DMS 273 treated with DMSO at 0.1 percent for 48 hours (cell line): ENCODE results near the gene BLID.

Source experiments
- DNase-seq: peaks from one replicate; lab custom pipeline; 2025; lab: John Stamatoyannopoulos, UW

BLID gene, protein sequence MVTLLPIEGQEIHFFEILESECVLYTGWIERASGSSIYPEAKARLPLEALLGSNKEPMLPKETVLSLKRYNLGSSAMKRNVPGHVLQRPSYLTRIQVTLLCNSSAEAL

DNA sequence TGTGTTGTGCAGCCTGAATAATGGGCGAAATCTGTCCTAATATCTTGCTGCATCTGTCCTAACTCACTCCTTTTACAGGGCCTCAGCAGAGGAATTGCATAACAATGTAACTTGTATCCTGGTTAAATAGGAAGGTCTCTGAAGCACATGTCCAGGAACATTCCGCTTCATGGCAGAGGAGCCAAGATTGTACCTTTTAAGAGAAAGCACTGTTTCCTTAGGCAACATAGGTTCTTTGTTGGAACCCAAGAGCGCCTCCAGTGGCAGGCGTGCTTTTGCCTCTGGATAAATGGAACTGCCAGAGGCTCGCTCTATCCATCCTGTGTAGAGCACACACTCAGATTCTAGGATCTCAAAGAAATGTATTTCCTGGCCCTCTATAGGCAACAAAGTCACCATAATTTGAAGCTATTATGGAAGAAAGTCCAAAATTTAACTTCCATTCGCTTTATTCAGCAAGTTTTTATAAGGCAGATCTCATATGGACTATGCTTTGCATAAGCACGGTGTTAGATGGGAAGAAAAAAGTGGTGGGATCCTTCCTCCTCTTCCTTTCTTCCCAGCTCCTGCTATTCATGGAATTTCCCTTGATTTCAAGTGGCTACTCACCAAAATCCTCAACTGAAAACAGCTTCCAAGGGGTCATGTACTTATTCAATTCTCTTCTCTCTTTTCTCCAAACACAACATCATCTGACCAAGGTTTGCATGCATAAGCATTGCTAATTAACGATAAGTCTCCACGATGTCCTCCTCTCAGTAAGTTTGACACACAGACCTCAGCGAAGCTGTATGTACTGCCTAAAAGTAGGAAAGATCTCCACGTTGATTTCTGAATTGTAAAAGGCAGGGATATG lies at the start of gene BLID:
Gene BLID, minus strand, starts transcription at position 692 of the 856 bp plus-strand sequence. Its CDS starts 293 bp downstream, at position 399.
- DNase-seq, result no peak

DNA sequence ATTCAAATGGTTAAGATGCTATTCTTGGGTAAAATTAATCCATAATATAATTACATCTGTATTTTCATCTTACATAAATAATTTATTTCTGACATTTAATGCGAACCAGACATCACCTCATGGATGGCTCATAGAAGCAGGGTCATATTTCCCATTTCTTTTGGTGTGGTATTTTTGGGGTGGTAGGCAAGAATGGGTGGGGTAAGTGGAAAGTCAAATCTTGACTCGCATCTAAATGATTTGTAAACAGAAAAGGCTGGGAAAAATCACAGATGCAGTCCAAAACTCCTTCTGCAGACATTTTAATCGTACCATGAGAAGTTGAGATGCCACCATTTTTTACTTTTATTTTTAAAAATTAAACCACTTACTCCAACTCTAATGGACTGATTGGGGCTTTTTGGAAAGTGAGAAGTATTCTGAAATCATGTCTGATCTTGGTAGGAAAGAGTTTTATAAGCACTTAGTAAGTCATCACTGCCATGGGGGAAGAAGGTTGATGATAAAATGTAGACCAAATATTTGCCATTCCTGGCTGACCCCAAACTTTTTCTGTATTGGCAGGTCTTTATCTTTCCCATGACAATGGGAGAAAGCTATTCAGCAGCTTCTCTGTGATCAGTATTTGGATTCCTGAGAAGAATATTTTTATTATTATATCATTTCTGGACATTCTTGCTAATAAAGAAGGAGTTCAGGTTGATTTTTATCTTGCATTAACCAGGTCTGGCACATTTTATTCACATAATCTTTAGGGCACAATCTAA lies 47.2 kb upstream of the BLID start:
- no peak for DNase-seq

DNA sequence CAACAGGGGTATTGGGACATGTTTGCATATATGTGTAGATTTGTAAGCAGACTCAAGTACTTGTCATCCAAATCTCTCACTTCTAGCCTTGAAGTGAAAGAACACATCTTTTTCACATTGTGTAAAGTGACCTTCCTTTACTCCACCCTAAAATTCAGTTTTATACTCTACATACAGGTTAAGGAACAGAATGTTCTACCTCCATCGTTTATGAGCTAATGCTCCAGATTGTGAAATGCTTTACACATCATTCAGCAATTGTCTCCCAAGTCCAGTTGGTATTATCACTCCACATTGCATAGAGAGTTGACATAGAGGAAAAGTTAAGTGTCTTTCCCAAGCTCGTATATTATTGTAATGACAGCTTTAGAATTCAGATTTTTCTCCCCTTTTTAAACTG lies 46.1 kb upstream of the BLID start:
- no peak for DNase-seq

DNA sequence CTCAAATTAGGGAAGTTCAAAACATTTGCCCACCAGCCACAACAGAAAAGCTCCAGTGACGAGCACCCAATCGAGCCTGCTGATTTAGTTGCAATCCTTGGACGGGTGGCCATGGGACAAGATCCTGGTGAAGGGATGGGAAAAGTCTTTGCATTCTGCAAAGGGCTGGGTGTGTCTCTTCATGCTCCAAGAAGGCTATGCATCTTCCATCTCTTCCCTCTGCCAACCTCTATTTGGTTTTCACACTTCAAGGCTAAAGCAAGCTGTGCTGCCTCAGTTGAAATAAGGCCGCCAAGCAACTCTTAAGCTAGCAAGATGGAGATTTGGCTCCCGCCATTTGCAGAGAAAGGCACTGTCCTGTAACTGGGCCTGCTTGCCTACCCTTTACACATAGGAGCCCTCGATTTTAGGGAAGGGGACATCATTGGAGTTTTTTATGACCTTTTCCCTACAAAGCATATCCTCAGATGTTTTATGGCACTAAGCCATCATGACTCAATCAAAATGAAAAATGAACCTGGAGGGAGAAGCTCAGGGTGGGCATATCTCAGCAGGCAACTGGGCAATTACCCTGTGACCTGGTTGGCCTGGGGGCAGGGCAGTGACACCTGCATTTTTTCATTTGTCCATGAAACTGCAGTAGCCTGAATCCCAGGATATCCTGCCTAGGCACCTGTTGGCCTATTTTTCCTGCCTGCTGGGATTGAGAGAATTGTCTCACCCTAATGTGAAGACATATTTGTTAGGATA lies 45.0 kb upstream of the BLID start:
- DNase-seq, result no peak

DNA sequence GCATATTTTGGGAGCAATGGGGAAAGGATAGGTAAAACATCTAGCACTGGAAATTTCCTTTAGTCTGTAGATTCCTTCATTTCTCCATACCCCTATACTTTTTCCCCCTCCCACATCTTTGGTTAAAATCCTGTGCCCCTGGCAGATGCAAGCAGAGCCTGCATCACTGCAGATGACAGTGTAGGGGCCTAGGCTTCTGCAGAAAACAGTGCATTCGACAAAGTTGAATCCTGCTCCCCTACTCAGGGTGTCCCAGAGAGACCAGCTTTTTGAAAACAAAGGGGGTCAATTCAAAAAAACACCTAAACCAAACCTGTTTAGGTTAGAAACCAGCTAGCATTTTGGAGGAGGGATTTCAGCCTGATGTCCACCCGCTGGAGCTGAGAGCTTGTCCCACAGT lies 43.8 kb upstream of the BLID start:
- DNase-seq, result no peak

DNA sequence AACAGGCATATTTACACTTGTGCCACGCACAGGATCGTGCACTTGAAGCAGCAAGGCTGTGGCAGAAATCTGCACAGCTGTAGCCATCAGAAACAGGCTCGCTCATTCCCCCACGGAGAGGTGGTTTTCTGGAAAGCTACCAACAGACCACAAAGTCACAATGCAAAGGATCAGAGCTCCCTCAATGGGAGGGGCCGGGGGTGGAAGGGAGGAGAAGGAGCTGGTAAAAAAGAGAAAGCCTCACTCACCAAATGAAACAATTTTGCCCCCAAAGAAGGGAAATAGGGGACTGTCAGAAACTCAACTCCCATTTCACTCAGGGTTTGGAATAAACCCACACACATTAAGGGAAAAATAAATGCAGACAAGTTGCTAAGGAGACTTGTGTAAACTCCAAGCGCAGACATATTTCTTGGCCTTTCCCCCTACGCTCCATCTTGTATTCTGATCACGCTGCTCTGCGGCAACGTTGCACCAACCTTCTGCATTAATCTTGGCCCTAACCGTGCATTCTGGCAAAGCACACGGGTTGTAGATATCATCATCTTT lies 43.2 kb upstream of the BLID start:
- no peak for DNase-seq

DNA sequence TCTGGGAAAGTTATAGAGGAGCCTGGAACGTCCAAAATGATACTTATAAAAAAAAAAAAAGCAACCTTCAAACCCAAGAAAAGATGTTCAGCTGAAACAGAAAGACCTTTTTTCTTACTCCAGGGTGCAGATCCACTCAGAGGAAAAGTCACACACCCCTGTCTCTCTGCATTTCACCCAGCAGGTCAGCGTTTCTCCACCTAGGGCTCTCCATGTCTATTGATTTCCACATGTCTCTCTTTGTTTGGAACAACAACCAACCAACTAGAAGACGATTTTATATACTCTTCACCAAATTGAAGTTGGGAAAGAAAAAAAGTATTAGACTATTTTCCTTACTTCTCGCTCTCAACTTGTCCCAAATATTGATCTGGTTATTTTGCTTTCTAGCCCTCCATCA lies 42.2 kb upstream of the BLID start:
- DNase-seq, result no peak

DNA sequence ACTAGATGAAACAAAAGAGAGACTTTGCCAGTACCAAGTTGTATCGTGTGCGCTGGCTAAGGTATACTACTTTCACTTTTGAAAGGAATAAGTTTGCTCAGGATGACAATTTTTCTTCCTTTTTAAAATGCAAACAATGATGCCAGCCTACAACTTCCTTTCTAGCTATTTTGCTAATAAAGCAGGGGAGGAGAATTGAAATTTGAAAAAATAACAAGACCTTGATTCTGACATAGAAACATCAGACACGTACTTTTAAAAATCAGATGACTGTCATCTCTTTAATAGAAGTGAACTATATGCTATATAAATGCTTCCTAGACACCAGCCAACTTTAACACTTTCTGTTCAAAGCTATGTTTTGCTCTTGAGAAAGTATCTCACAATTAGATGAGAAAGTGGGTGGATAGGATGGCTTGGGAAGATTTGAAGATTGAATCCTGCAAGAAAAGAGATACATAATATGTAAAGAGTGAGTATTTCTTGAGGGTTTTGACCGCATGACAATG lies 41.7 kb upstream of the BLID start:
- DNase-seq, result no peak

DNA sequence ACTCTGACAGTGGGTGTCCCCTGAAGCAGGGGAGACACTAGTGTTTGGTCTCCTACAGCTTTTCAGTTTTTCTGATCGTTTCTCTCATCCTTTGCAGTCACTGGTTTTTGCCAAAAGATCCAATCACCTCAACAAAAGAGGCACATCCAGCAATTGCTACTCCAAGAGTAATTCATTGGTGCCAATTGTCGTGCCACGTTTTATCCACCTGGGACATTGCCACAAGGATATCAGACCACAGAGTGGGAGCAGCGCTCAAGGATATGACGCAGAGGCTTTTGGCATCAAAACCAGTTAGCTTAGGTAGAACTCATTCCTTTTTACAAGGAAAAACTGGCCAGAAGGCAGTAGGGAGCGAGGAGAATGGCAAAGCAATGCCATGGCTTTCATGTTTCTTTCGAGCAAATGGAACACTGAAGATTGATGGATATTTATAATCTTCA lies 40.9 kb upstream of the BLID start:
- no peak for DNase-seq

DNA sequence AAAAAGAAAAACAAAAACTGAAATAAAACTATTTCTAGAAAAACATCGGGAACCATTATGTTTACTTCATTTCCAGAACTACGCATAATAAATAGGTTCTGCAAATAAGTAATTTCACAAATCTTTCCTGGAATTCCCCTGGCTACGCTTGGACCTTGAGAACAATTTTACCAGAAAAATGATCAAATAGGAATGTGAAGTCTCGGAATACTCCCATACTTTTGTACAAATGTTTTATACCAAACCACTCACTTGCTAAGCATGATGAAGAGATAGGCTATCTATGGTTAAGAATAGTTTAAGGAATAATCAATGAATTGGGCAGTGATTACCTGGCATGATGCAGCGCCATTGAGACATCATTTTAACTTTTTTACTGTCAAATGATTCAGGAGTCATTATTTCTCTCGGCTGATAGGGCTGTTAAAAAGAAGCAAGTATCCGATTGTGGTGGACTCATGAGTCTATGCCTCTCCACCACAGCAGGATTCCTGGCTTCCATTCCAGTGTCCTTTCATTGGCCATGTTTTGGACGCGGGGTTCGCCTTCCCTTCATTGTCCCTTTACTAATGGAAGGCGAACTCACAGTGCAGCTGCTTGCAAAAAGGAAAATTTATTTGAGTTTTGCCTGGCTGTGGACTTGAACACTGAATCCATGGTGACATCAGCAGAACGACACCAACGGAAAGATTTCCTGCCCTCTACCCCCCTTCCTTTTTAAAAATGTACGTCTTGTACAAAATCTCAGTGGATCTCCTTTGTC lies 39.9 kb upstream of the BLID start:
- DNase-seq, result no peak

DNA sequence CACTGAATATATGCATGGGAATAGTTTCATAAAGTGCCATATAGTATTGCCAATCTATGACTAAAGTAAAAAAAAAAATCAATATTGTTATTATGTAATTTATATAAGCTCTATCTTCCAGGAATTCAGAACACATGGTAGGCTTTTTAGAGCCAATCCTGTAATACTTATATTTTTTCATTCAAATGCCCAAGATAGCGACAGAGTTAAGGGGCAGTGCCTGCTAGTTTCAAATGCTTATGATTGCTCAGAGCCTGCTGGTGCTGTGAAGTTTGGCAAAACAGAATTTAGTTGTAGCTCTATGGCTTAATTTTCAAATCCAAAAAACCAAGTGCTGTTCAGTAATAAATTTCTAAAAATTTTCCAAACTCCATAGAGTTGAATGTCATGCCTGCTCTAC lies 39.0 kb upstream of the BLID start:
- no peak for DNase-seq

DNA sequence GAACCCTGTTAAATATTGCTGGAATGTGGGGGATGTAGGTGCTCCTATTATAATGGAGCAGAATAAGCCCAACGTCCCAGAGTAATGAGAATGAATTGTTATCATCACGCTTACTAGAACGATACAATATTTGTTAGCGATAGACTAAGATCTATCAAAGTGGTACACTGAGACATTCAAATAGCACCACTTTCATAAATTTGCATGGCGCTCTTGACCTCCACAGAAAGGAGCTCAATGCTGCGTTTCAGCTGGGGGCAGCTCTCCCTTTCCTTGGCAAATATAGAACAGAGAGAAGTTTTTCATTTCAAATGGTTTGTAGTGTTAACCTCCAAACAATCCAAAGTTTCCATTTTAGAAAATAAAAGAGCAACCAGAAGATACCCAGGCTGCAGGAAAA lies 38.2 kb upstream of the BLID start:
- no peak for DNase-seq

DNA sequence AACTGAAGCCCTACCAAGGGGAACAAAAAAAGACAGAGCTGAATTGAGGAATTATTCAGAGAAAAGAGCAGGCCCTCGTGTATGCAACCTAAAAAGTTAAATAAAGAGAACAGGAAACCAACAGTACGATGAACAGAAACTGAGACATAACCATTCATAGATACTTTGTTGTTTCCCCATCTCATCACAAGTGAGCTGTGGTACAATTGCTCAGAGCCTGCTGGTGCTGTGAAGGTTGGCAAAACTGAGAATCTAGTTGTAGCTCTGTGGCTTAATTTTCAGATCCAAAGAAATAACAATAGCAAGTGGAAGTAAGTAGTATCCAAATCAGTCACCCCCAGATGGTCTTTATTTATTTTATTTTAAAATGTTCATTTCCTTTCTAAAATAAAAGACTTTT lies 37.7 kb upstream of the BLID start:
- no peak for DNase-seq

DNA sequence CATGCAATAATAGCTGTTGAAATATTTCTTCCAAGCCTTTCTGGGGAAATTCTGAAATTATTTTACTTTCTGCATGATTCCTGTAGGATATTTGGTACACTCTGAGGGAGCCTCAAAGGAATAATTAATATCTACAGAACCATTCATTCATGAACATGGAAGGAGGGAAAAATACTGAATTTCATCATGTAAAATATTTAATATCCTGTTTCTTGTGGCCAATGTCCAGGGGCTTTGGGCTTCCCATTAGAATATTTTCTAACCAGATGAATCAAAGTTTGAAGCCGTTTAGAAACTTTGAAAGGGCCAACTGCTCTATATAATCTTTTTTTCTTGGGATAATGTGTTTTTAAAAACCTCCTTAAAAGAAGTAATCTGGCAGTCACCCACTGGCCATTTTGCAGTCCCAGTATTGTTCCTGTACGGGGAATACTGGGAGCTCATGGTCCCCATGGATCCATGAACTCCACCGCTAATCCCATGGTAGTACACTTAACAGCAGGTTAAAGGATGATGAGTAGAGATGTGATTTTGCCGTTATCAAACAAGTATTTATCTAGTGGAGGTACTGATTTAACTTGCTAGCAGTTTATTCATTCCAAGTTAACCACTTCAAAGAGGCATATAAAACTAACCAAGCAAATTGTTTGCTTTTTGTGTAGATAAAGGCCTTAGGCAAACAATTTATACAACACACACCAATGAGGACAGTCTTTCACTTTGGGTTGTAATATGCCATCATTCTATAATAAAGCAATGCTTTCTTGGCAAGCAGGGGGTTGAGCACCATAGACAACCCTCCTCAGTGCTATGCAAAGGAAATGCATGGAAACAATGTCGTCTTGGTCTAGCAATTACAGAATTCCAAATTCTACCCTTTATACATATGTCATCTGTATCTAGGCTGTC lies 34.5 kb upstream of the BLID start:
- DNase-seq, result no peak

DNA sequence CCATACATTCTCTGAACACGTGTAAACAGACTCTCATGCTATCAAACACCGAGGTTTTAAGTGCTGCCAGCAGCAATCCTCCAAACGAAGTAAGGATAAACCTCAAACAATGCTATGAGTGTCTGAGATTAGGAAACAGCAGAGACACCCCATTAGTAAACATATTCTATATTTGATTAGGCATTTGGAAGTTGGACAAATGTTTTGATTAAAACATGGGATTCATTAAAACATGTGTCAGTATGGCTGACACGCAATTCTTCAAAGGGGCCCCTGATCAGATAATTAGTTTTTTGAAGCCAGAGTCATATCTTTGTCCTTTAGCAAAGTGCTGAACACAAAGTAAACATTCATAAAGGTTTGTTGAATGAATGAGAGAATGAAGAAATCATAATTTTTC lies 33.2 kb upstream of the BLID start:
- no peak for DNase-seq

DNA sequence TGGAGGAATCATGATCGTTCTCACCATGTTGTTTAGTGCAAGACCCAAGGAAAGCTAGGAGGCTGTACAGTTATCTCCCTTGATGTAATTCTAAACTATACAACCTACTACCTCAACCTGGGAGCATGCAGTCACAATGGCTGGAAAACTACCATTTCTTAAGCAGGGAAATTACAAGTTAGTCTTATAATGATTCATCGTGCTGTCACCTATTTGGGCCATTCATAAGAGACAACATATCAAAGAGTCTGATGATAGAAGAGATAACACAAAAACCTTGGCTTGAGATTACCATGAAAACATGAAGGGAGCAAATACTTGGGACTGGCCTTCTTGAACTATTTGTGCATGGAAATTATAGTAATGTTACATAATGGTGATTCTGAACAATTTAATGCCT lies 30.5 kb upstream of the BLID start:
- no peak for DNase-seq

DNA sequence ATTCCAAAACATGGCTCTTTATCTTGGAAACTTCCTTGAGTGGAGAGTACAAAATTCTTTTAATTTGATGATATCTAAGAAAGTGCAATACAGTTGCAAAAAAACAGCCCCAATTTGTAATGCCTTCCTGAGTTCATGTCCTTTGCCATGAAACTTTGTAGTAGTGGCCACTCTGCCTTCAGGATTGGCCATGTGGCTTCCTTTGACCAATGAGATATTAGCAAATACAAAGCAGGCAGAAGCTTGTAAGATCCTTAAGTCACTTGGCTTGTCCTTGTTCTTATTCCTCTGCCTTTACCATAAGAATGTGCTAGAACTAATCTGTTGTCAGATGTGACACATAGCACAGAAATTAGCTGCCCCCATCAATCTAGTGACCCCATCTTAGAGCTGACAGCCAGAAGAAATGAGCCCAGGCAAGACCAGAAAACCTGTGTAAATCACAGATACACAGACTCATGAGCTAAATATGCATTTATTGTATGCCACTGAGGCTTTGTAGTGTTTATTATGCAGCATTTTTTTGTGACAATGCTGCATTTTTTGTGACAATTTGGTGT lies 29.8 kb upstream of the BLID start:
- no peak for DNase-seq

DNA sequence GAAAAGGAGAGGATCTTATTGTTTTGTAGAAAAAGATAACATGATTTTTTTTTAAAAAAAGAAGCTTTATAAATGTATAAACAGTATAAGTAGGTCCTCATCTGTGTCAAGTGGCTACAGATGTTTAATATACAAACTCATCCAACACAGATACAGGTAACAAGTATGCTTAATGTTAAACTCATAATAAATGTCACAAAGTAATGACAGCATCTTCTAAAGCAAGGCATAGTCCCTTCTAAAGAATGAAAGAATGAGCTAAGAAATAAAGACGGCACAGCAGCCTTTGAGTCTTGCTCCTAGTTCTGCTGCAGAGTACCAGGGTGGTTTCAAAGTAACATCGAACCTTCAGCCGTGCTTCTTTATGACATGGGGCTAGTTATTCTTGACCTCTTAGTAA lies 28.7 kb upstream of the BLID start:
- DNase-seq, result no peak

DNA sequence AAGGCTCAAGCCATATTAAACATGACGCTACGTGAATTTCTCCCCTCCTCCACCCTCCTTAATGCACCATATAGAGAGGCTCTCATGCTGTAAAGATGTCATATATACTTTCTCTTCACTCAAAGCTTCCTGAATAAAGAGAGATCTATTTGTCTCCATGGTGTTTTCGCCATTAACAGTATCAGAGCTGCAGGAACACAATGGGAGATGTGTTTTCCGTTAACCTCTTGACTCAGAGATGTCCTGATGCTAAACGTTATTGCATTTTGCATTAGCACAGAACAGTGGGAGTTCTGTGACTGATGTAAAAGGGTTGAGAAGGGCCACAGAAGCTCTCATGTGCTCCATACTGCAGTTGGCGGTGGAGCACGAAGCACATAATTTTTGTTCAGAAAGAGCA lies 25.7 kb upstream of the BLID start:
- DNase-seq, result no peak

DNA sequence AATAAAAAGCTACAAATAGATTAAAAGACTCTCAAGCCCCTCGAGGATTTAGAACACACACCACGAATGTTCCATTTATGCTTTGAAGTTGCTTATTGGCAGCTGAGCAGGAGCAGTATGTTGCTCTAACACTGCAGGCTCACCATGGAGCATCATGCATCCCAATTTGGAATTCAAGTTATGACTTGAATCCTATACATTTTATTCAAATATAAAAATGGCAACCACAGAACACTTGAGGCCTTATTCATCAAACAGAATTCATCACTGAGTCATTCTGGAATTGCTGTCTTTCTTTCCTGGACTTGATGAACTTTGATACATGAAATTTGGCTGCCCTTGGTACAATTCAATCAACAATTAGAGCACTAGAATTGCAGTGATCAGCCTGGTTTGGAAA lies 24.5 kb upstream of the BLID start:
- DNase-seq, result no peak
